Stomach (tissue), 4 donors: ENCODE data around the gene RNU5B-1.

ENCODE experiments used
- POLR2A ChIP-seq, 4 donors: fragments of 450-650 bp; IDR thresholded peaks; one replicate each; pipeline ENCODE4 v1.6.1; 2016; ENCODE audit warnings: antibody characterized with exemption in 4 of 4, control low read depth in 2 of 4, mild to moderate bottlenecking in 1 of 4, moderate library complexity in 1 of 4
- POLR2AphosphoS5 ChIP-seq, 3 donors: sonication (generic); formaldehyde crosslinking; IDR thresholded peaks; one replicate each; pipeline ENCODE4 v1.6.1; 2016; ENCODE audit warnings: antibody characterized with exemption in 3 of 3
- TF ChIP-seq, protein P1 (sequence below), 7 experiments: fragments of 450-650 bp in 4 of 7; fragments of 200-600 bp in 3 of 7; sonication (generic) in 3 of 7; IDR thresholded peaks; one replicate each; pipeline ENCODE4 v1.5.1; 2016 to 2019; ENCODE audit warnings: antibody characterized with exemption in 7 of 7, control low read depth in 2 of 7, mild to moderate bottlenecking in 1 of 7

DNA sequence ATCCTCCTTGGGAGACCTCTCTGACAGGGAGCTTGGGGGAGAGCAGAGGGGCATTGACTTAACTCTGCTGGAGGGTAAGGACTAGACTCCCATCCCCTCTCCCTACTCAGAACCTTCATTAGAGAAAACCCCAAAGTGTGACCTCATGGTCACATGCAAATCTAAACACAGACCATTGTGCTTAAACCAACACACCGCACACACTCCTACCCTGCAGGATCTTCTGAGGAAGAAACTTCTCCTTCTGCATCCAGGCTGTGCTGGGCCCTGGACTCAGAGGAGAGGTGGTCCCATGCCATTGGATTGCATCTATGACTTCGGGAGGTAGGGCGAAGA, 17.0 kb upstream of the RNU5B-1 start:
- TF ChIP-seq, protein P1, sequence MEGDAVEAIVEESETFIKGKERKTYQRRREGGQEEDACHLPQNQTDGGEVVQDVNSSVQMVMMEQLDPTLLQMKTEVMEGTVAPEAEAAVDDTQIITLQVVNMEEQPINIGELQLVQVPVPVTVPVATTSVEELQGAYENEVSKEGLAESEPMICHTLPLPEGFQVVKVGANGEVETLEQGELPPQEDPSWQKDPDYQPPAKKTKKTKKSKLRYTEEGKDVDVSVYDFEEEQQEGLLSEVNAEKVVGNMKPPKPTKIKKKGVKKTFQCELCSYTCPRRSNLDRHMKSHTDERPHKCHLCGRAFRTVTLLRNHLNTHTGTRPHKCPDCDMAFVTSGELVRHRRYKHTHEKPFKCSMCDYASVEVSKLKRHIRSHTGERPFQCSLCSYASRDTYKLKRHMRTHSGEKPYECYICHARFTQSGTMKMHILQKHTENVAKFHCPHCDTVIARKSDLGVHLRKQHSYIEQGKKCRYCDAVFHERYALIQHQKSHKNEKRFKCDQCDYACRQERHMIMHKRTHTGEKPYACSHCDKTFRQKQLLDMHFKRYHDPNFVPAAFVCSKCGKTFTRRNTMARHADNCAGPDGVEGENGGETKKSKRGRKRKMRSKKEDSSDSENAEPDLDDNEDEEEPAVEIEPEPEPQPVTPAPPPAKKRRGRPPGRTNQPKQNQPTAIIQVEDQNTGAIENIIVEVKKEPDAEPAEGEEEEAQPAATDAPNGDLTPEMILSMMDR (IDR thresholded peaks at IDR 0.05): no peak
- TF ChIP-seq POLR2A (IDR thresholded peaks at IDR 0.05) (no peak), POLR2AphosphoS5 (IDR thresholded peaks at IDR 0.05) (no peak)
